HG03457 (cell line): Measurements from ENCODE around the gene SLC25A23.
A peak's percentile ranks its signal among the peaks of the same experiment; 100 is the strongest.

Experiments
- ATAC-seq: cut with Tn5 transposase; IDR thresholded peaks from one replicate; pipeline ENCODE4 v1.9.1; 2021; ENCODE audit warnings: moderate number of reproducible peaks; ENCODE audit not compliant: unreplicated experiment

Gene SLC25A23

GRCh38 chr19:6425732-6426620 is 33.6 kb downstream of the SLC25A23 start:
- no peak for ATAC-seq

DNA sequence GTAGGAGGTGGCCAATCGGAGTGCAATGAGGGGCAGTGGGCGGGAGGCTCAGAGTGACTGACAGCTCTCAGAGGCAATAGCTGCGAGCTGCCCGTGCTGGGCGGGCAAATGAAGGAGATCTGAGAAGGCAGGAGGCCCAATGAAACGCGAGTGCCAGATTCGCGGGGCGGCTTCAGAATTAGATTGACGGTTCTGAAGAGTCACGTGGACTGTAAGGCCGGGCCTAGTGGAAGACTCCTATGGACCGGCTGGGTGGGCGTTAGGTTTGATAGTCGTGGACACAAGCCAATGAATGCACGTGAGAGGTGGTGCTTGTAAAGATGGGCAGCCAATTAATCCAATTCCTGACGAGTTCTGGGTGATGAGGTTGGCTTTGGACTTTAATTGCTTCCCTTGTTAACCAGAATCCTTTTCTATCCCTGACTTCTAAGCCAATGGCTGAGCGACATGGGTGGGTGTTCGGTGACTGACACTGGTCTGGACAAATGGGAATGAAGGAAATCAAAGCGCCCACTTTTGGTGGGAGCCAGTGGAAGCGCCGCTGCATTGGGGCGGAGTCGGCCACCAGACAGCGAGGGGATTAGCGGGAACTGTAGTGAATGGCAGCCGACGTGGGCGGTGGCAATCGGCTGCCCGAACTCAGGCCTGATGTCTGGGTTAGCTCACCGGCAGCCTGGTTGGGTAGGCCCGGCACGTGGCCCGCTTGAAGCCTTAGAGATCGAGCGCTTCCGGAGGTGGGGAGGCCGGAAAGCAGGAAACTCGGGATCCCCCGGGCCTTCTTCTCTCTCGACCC is 34.5 kb downstream of the SLC25A23 start:
- peak; percentile 71 for ATAC-seq

GRCh38 chr19:6424195-6424938 is 35.2 kb downstream of the SLC25A23 start, which contains the start of gene KHSRP:
TSS of gene KHSRP (minus strand) at chr19:6424811. CDS start at chr19:6424701, 110 bp downstream.
- ATAC-seq = no peak

DNA sequence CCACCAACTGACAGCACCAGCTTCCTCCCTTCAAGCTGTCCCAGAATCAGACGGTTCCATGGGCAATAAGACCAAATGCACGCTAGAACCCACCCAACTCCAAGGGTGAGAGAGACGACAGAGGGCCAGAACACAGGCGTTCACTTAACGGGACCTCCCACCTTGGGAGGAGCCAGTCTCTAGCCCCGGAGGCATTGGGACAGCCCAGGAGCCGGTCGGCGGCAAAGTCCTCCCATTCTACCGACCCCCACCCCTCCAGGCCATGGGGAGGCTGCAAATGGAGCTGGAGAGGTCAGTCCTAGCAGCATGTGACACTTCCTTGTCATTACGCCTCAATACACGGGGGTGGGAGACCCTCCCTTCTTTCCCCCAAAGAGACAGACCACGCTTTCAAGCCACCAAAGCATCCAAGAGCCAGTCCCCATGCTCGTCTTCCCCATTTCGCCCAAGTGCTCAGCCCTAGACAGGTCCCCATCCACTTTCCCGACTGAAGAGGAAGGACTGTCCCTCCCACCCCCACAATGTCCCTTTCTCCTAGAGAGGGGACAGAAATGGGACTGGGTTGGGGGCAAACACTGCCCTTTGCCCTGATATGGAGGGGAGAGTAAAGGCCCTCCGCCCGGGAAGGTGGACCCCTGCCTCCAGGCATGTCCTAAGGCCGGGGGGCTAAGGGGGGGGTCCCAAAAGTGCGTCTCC is 35.9 kb downstream of the SLC25A23 start:
- ATAC-seq = no peak

DNA sequence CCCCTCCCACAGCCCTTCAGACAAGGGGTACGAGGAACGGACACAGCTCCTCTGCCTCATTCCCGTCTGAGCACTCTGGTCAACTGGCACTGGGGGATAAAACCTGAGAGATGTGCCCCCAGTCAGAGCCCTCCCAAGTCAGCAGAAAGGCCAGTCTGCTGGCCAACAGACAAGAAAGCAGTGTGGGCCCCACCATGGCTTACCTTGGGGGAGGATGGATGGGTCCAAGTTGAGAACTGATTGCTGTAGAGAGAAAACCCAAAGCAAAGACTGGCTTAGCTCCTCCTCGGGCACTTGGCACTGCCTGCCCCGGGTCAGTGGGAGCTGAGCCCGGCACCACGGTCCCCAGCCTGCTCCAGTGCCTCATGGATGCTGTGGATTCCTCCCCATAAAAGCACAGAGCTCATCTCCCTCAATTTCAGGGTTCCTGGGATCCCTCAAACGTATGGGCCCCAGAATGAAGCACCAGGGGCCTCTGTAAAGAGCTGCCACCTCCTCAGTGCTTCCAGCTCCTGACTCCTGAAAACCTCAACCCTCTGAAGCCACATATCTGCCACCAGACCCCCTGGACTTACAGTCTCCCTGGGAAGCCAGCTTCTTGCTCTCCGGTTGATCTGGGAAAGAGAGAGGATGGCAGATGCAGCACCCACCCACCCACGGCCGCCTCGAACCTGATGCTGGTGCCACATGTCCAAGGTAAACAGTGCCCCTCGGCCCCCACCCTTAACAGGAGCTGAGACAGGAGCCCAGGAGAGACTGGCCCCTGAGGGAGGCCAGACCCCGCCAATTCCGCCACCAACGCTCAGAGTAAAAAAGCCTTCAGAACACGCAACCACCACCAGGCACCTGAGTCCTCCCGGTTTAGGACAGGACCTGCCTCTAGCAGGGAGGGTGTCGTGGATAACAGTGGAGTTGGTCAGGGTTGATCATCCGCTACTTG is 38.2 kb downstream of the SLC25A23 start:
- no peak for ATAC-seq

GRCh38 chr19:6418562-6418932 is 41.0 kb downstream of the SLC25A23 start:
- ATAC-seq = no peak

GRCh38 chr19:6417713-6418561 is 41.7 kb downstream of the SLC25A23 start:
- ATAC-seq = no peak

GRCh38 chr19:6416658-6417405 is 42.8 kb downstream of the SLC25A23 start:
- no peak for ATAC-seq

DNA sequence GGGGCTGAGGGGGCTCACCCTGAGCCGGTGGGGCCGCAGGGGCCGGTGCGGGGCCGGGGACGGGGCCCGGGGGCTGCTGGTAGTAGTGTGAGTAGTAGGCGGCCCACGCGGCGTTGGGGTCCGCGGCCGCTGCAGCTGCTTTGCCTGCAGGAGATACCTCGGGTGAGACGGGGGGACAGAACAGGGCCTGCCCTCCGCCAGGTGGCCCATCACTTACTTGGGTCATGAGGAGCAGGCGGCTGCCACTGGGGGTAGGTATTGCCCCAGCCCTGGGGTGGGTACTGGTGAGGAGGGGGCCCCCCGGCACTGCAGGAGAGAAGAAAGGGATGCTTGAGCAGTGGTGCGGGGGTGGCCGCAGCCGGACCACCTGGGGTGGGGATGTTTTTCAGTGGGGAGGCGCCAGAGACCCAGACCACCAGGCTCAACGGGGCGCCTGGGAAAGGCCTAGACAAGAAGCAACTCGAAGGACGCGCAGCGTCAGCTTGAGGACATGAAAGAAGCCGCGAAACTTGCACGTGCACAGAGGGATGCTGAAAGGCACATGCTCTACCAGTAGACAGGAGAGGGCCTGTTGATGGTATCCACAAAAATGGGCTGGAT is 43.9 kb downstream of the SLC25A23 start:
- ATAC-seq = no peak

- ATAC-seq = no peak
These were observed 44.6 kb downstream of the SLC25A23 start for GRCh38 chr19:6414793-6415590.

DNA sequence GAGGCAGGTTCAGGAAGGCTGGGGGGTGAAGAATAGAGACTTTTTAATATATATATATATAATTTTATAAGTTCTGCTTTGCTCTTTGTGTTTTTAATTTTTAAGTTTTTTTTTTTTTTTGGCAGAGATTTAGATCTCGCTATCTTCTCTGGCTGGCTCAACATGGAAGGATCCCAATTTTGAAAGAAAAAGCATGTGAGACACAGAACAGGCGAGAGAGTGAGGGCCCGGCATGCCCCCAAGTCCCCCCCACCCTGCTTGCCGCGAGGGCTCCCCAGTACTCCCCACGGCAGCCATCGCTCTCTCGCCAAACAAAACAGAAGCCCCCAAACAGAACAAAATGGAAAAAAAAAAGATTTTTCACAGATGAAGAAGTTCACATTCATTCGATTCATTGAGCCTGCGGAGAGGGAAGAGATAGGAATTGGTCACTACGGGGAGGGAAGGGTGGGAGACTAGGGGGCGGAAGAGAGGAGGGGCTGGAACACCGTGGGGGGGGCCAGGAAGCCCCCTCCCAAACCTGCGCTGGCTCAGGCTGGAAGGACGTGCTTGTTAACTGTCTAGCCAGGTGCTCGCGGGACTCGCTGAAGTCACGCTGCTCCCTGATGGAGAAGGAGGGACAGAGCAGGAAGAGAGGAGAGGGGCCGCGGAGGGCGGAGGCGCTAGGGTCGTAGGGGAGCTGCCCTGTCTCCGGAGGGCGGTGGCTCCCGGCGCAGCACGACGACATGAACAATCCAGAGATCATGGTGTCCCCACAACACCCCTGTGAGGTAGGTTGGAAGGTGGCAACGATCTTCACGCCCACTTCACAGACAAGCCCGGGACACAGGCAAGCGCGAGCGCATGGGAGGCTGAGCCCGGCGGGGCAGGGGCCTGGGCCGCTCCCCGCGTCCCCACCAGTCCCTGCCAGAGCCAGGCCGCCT is 45.6 kb downstream of the SLC25A23 start:
- ATAC-seq = no peak

GRCh38 chr19:6413291-6413690 is 46.3 kb downstream of the SLC25A23 start:
- ATAC-seq = no peak

GRCh38 chr19:6412447-6413091 is 47.0 kb downstream of the SLC25A23 start:
- no peak for ATAC-seq

DNA sequence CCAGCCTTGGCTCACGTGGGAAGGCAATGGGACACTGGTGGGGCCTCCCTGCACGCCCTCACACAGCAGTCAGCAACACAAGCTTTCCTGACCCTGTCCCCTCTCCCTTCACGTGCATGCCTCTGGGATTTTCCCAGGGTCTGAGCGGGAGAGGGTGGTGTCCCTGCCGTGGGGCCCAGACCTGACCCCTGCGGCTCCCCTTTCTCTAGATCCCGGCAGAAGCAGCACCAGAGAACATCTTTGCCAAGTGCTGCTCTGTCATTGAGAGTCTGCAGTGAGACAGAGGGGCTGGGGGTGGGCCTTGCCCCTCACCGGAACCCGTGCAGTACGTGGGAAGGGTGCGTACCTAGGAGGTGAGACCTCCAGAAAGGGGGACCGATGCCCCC is 47.5 kb downstream of the SLC25A23 start:
- ATAC-seq = no peak

DNA sequence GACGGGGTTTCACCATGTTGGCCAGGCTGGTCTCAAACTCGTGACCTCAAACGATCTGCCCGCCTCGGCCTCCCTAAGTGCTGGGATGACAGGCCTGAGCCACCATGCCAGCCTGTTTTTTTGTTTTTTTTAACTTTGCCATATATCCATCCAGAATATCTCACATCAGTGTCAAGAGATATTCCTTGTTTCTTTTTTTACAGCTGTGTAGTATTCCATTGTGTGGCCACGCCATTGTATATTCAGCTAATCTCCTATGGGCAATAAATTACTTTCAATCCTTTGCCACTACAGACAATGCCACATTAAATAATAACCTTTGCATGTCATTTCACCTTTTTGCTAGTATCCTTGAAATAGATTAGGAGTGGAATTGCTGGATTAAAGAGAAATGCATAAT is 50.2 kb downstream of the SLC25A23 start:
- no peak for ATAC-seq
